Activated T-cell treated with anti-CD3 and anti-CD28 coated beads, Interleukin-2, amount 50 U/mL, for 72 hours (primary cell): ENCODE results near the gene LVRN. TPM values are rescaled to one million over a fixed set of nuclear protein-coding genes. Genes with fewer than 3 reads are reported as not detected.

ENCODE experiments used
- ATAC-seq, 2 donors: fragments of 150-1000 bp; cut with Tn5 transposase; replicated peaks in 1 of 2; 2 replicates each; pipeline ENCODE4 v1.10.0; 2021; ENCODE audit warnings: moderate library complexity in 2 of 2, mild to moderate bottlenecking in 1 of 2
- DNase-seq, 2 donors: peaks; one replicate each; pipeline ENCODE4 v3.0.0; 2021 to 2022; ENCODE audit warnings: mixed read lengths in 1 of 2
- H3K27ac Mint-ChIP-seq: one replicate; pipeline ENCODE4 v1.8.0; 2022; ENCODE audit warnings: mild to moderate bottlenecking, moderate library complexity, mixed read lengths
- H3K27me3 Mint-ChIP-seq: one replicate; pipeline ENCODE4 v1.8.0; 2022; ENCODE audit warnings: low read depth, mixed read lengths
- H3K36me3 Mint-ChIP-seq, 2 donors: one replicate each; pipeline ENCODE4 v1.8.0; 2022; ENCODE audit warnings: mixed read lengths in 2 of 2, mild to moderate bottlenecking in 1 of 2; ENCODE audit not compliant: insufficient read depth in 2 of 2
- H3K4me1 Mint-ChIP-seq: one replicate; pipeline ENCODE4 v1.8.0; 2022; ENCODE audit warnings: low read depth, mixed read lengths
- H3K4me3 Mint-ChIP-seq, 2 donors: one replicate each; pipeline ENCODE4 v1.8.0; 2022; ENCODE audit warnings: mild to moderate bottlenecking in 2 of 2, mixed read lengths in 2 of 2, moderate library complexity in 2 of 2
- H3K9me3 Mint-ChIP-seq, 2 donors: one replicate each; pipeline ENCODE4 v1.8.0; 2022; ENCODE audit warnings: mixed read lengths in 2 of 2
- total RNA-seq, 2 donors: library from RNA; stranded (reverse); gene quantifications; one replicate each; pipeline ENCODE4 v1.2.3, GENCODE V29; 2022

LVRN gene
- total RNA-seq, 2 donors from 2014 or later, result 0.07 TPM; not detected in 1

- H3K9me3 Mint-ChIP-seq, result no peaks in the 10 kb centered on the region
- DNase-seq (no peak), ATAC-seq (no peak)
- no peak overlapping the region for H3K27ac Mint-ChIP-seq
- no peaks in the 10 kb centered on the region for H3K36me3 Mint-ChIP-seq
- no peak overlapping the region for H3K4me3 Mint-ChIP-seq
- H3K27me3 Mint-ChIP-seq, result peaks cover 21% of the 10 kb centered on the region
- H3K4me1 Mint-ChIP-seq, result no peaks in the 10 kb centered on the region
Measured at GRCh38 chr5:116013207-116013785, 51.0 kb downstream of the LVRN start.

GRCh38 chr5:116013936-116014335, 51.7 kb downstream of the LVRN start:
- Mint-ChIP-seq H3K36me3 (no peaks in the 10 kb centered on the region), H3K4me1 (no peaks in the 10 kb centered on the region), H3K27ac (no peak overlapping the region), H3K9me3 (no peaks in the 10 kb centered on the region), H3K4me3 (no peak overlapping the region), H3K27me3 (peaks cover 26% of the 10 kb centered on the region)
- DNase-seq, result no peak
- ATAC-seq, result no peak

- Mint-ChIP-seq H3K27me3 (peaks cover 37% of the 10 kb centered on the region), H3K36me3 (no peaks in the 10 kb centered on the region), H3K4me1 (no peaks in the 10 kb centered on the region), H3K4me3 (no peak overlapping the region), H3K27ac (no peak overlapping the region), H3K9me3 (no peaks in the 10 kb centered on the region)
- DNase-seq, result no peak
- no peak for ATAC-seq
Measured at GRCh38 chr5:116023619-116024018, 61.3 kb downstream of the LVRN start.

- Mint-ChIP-seq H3K4me3 (no peak overlapping the region), H3K9me3 (peaks cover 0 to 2% of the 10 kb centered on the region in 2 donors), H3K36me3 (no peaks in the 10 kb centered on the region), H3K4me1 (no peaks in the 10 kb centered on the region), H3K27ac (no peak overlapping the region), H3K27me3 (peaks cover 22% of the 10 kb centered on the region)
- ATAC-seq (no peak), DNase-seq (no peak)
Measured at GRCh38 chr5:116025866-116026265, 63.6 kb downstream of the LVRN start.

- H3K4me3 Mint-ChIP-seq, result no peak within 1 kb of the TSS
Measured at GRCh38 chr5:116032094-116032517, 69.8 kb downstream of the LVRN start, which contains the start of gene ARL14EPL. Gene ARL14EPL (plus strand): TSS chr5:116032472. CDS start chr5:116051466, 18,994 bp downstream.

GRCh38 chr5:116032991-116033390, 70.7 kb downstream of the LVRN start:
- H3K4me1 Mint-ChIP-seq, result peaks cover 5% of the 10 kb centered on the region
- ATAC-seq, result no peak
- H3K4me3 Mint-ChIP-seq, result no peak overlapping the region

More at GRCh38 chr5:116032094-116032517, 69.8 kb downstream of the LVRN start, which contains the start of gene ARL14EPL:
- Mint-ChIP-seq H3K9me3 (peaks cover 0 to 2% of the 10 kb centered on the region in 2 donors), H3K4me1 (peaks cover 1% of the 10 kb centered on the region), H3K27me3 (peaks cover 38% of the 10 kb centered on the region), H3K27ac (no peak within 1 kb of the TSS), H3K36me3 (no peaks in the 10 kb centered on the region)
- DNase-seq, result no peak
- peak in 1 of 2 donors; percentile 45 for ATAC-seq

GRCh38 chr5:116035123-116035522, 72.8 kb downstream of the LVRN start:
- Mint-ChIP-seq H3K27ac (no peak overlapping the region), H3K27me3 (peaks cover 41% of the 10 kb centered on the region), H3K4me3 (no peak overlapping the region), H3K36me3 (no peaks in the 10 kb centered on the region), H3K4me1 (peaks cover 5% of the 10 kb centered on the region), H3K9me3 (peaks cover 0 to 2% of the 10 kb centered on the region in 2 donors)
- no peak for DNase-seq
- no peak for ATAC-seq

More at GRCh38 chr5:116032991-116033390, 70.7 kb downstream of the LVRN start:
- H3K9me3 Mint-ChIP-seq, result peaks cover 0 to 2% of the 10 kb centered on the region in 2 donors
- peaks cover 32% of the 10 kb centered on the region for H3K27me3 Mint-ChIP-seq
- no peak overlapping the region for H3K27ac Mint-ChIP-seq
- H3K36me3 Mint-ChIP-seq, result no peaks in the 10 kb centered on the region
- DNase-seq, result no peak

GRCh38 chr5:116037236-116037822, 75.1 kb downstream of the LVRN start:
- Mint-ChIP-seq H3K4me1 (peaks cover 5% of the 10 kb centered on the region), H3K4me3 (no peak overlapping the region), H3K9me3 (no peaks in the 10 kb centered on the region), H3K27ac (no peak overlapping the region), H3K36me3 (no peaks in the 10 kb centered on the region), H3K27me3 (peaks cover 47% of the 10 kb centered on the region)
- DNase-seq (no peak), ATAC-seq (no peak)

- Mint-ChIP-seq H3K4me1 (peaks cover 5% of the 10 kb centered on the region), H3K4me3 (no peak overlapping the region), H3K36me3 (no peaks in the 10 kb centered on the region), H3K9me3 (no peaks in the 10 kb centered on the region), H3K27me3 (peaks cover 42% of the 10 kb centered on the region), H3K27ac (no peak overlapping the region)
- DNase-seq (peak in 1 of 2 donors; percentile 11), ATAC-seq (no peak)
Measured at GRCh38 chr5:116038817-116039216, 76.5 kb downstream of the LVRN start.

GRCh38 chr5:116042375-116042774, 80.1 kb downstream of the LVRN start:
- Mint-ChIP-seq H3K36me3 (no peaks in the 10 kb centered on the region), H3K9me3 (no peaks in the 10 kb centered on the region), H3K4me3 (no peak overlapping the region), H3K27me3 (peaks cover 23% of the 10 kb centered on the region), H3K4me1 (peaks cover under 1% of the 10 kb centered on the region), H3K27ac (no peak overlapping the region)
- no peak for ATAC-seq
- no peak for DNase-seq

- no peaks in the 10 kb centered on the region for H3K9me3 Mint-ChIP-seq
- peaks cover 11% of the 10 kb centered on the region for H3K27me3 Mint-ChIP-seq
- no peak for DNase-seq
- ATAC-seq, result no peak
- H3K27ac Mint-ChIP-seq, result no peak overlapping the region
- no peaks in the 10 kb centered on the region for H3K36me3 Mint-ChIP-seq
- H3K4me3 Mint-ChIP-seq, result no peak overlapping the region
- H3K4me1 Mint-ChIP-seq, result no peaks in the 10 kb centered on the region
Measured at GRCh38 chr5:116044073-116044472, 81.8 kb downstream of the LVRN start.

- peaks cover 7% of the 10 kb centered on the region for H3K27me3 Mint-ChIP-seq
- no peaks in the 10 kb centered on the region for H3K9me3 Mint-ChIP-seq
- H3K4me1 Mint-ChIP-seq, result no peaks in the 10 kb centered on the region
- no peak overlapping the region for H3K27ac Mint-ChIP-seq
- no peak overlapping the region for H3K4me3 Mint-ChIP-seq
- no peak for ATAC-seq
- no peaks in the 10 kb centered on the region for H3K36me3 Mint-ChIP-seq
- no peak for DNase-seq
Measured at GRCh38 chr5:116045821-116046220, 83.5 kb downstream of the LVRN start.

- H3K9me3 Mint-ChIP-seq, result no peaks in the 10 kb centered on the region
- DNase-seq (no peak), ATAC-seq (no peak)
- H3K27ac Mint-ChIP-seq, result no peak overlapping the region
- no peaks in the 10 kb centered on the region for H3K4me1 Mint-ChIP-seq
- no peaks in the 10 kb centered on the region for H3K36me3 Mint-ChIP-seq
- H3K4me3 Mint-ChIP-seq, result no peak overlapping the region
- H3K27me3 Mint-ChIP-seq, result peaks cover 7% of the 10 kb centered on the region
Measured at GRCh38 chr5:116046261-116046660, 84.0 kb downstream of the LVRN start.

- no peak overlapping the region for H3K27ac Mint-ChIP-seq
- no peaks in the 10 kb centered on the region for H3K36me3 Mint-ChIP-seq
- H3K4me1 Mint-ChIP-seq, result no peaks in the 10 kb centered on the region
- no peak overlapping the region for H3K4me3 Mint-ChIP-seq
- no peak for ATAC-seq
- H3K27me3 Mint-ChIP-seq, result peaks cover 6% of the 10 kb centered on the region
- no peak for DNase-seq
- H3K9me3 Mint-ChIP-seq, result no peaks in the 10 kb centered on the region
Measured at GRCh38 chr5:116046823-116047222, 84.5 kb downstream of the LVRN start.
